GM12878 (cell line): ENCODE results near the gene ADAMTSL4. TPM values are rescaled to one million over a fixed set of nuclear protein-coding genes. Genes with fewer than 3 reads are reported as not detected.

Experiments
- ATAC-seq: fragments of 200-7000 bp; cut with Tn5 transposase; 3 replicates; pipeline ENCODE4 v1.9.1; 2020; ENCODE audit warnings: mild to moderate bottlenecking, moderate library complexity
- BruUV-seq: library from RNA; stranded (reverse); fragments of 400-500 nt; replicated peaks from 2 replicates; lab custom pipeline; 2021; lab: Mats Ljungman, UMichigan
- CTCF ChIA-PET: fragments of 300-600 bp; sonication (Branson Sonifier 250); formaldehyde crosslinking; extraction: SDS; loops from one replicate; lab custom pipeline; 2021; ENCODE audit warnings: inconsistent platforms; lab: Yijun Ruan, JAX
- POLR2A ChIA-PET: fragments of 350-600 bp; formaldehyde crosslinking; extraction: SDS; loops from one replicate; lab custom pipeline; 2021; ENCODE audit warnings: inconsistent platforms; lab: Charles Lee
- RAD21 ChIA-PET: fragments of 300-600 bp; sonication (Branson Sonifier 250); formaldehyde crosslinking; loops from one replicate; lab custom pipeline; 2023; ENCODE audit warnings: antibody characterized with exemption; ENCODE audit not compliant: unreplicated experiment; lab: Charles Lee
- SMC1A ChIA-PET: fragments of 300-600 bp; sonication (Branson Sonifier 250); formaldehyde crosslinking; loops from one replicate; lab custom pipeline; 2023; ENCODE audit not compliant: unreplicated experiment, uncharacterized antibody; lab: Charles Lee
- DNase-seq: peaks from one replicate; pipeline ENCODE4 v3.0.0-alpha.2; 2011; ENCODE audit warnings: low read depth, low spot score
- FAIRE-seq: peaks from 3 replicates; lab custom pipeline; 2011; peaks lifted over from hg19 to GRCh38; lab: Jason Lieb, UNC
- H2AFZ ChIP-seq: 2 replicates; pipeline ENCODE4 v1.6.0; 2011; ENCODE audit warnings: low read depth, low read length, control low read depth; ENCODE audit not compliant: control insufficient read depth
- H3K27ac ChIP-seq: 2 replicates; pipeline ENCODE4 v1.5.1; 2011; ENCODE audit warnings: control low read depth; ENCODE audit not compliant: control insufficient read depth, insufficient read depth
- H3K27me3 ChIP-seq, 2 experiments: replicated peaks in 1 of 2; 2 replicates each; pipeline versions ENCODE4 v1.6.0 to v1.6.1; 2011; ENCODE audit warnings: low read length in 1 of 2; ENCODE audit not compliant: control insufficient read depth in 2 of 2, insufficient read depth in 2 of 2
- H3K36me3 ChIP-seq, 2 experiments: 2 replicates each; pipeline ENCODE4 v1.5.1; 2011; ENCODE audit warnings: low read length in 1 of 2; ENCODE audit not compliant: control insufficient read depth in 2 of 2, insufficient read depth in 2 of 2
- H3K4me1 ChIP-seq: 2 replicates; pipeline ENCODE4 v1.6.1; 2011; ENCODE audit warnings: mild to moderate bottlenecking, low read length, moderate library complexity, mixed read lengths; ENCODE audit not compliant: control insufficient read depth, insufficient read depth
- H3K4me2 ChIP-seq: 2 replicates; pipeline ENCODE4 v1.6.0; 2011; ENCODE audit warnings: control low read depth; ENCODE audit not compliant: control insufficient read depth, insufficient read depth
- H3K4me3 ChIP-seq: fragments of 200-600 bp; sonication (generic); 2 replicates; pipeline ENCODE4 v1.5.1; 2016
- H3K79me2 ChIP-seq: 2 replicates; pipeline ENCODE4 v1.6.0; 2011; ENCODE audit warnings: low read length; ENCODE audit not compliant: control insufficient read depth, insufficient read depth
- H3K9ac ChIP-seq: 2 replicates; pipeline ENCODE4 v1.8.0; 2011; ENCODE audit warnings: low read length, control low read depth, mixed read lengths; ENCODE audit not compliant: control insufficient read depth, insufficient read depth
- H3K9me3 ChIP-seq: replicated peaks from 3 replicates; pipeline ENCODE4 v1.5.1; 2011; ENCODE audit warnings: mild to moderate bottlenecking, low read length; ENCODE audit not compliant: control insufficient read depth, insufficient read depth
- H4K20me1 ChIP-seq: 2 replicates; pipeline ENCODE4 v1.6.0; 2011; ENCODE audit not compliant: control insufficient read depth, insufficient read depth
- BACH1 ChIP-seq: fragments of 450-650 bp; IDR thresholded peaks from 2 replicates; pipeline ENCODE4 v1.6.1; 2017; ENCODE audit warnings: mild to moderate bottlenecking, borderline replicate concordance
- BMI1 ChIP-seq: fragments of 450-650 bp; IDR thresholded peaks from 2 replicates; pipeline ENCODE4 v1.6.1; 2016; ENCODE audit warnings: mild to moderate bottlenecking, moderate library complexity, borderline replicate concordance
- BRCA1 ChIP-seq: IDR thresholded peaks from 2 replicates; pipeline ENCODE4 v1.6.1; 2011; ENCODE audit warnings: low read depth, low read length, improper control_type of control experiment
- CBX3 ChIP-seq: fragments of 200-600 bp; sonication (generic); IDR thresholded peaks from 2 replicates; pipeline ENCODE4 v1.6.1; 2016; ENCODE audit warnings: low read depth, borderline replicate concordance
- CREM ChIP-seq: IDR thresholded peaks from 2 replicates; pipeline ENCODE4 v1.6.1; 2014; ENCODE audit warnings: antibody characterized with exemption, low read depth
- HDAC2 ChIP-seq: fragments of 200-600 bp; sonication (generic); IDR thresholded peaks from 2 replicates; pipeline ENCODE4 v1.6.1; 2017
- JUNB ChIP-seq: IDR thresholded peaks from 2 replicates; pipeline ENCODE4 v1.6.1; 2016; ENCODE audit warnings: antibody characterized with exemption, mild to moderate bottlenecking
- JUND ChIP-seq: IDR thresholded peaks from 2 replicates; pipeline ENCODE4 v1.6.1; 2012; ENCODE audit warnings: low read depth, mild to moderate bottlenecking, low read length, improper control_type of control experiment, moderate library complexity
- KDM1A ChIP-seq: fragments of 200-600 bp; sonication (generic); IDR thresholded peaks from 2 replicates; pipeline ENCODE4 v1.6.1; 2016; ENCODE audit warnings: borderline replicate concordance
- MAX ChIP-seq: IDR thresholded peaks from 2 replicates; pipeline ENCODE4 v1.6.1; 2012; ENCODE audit warnings: low read depth, low read length, improper control_type of control experiment
- MEF2B ChIP-seq: fragments of 450-650 bp; IDR thresholded peaks from 2 replicates; pipeline ENCODE4 v1.6.1; 2018; ENCODE audit warnings: mild to moderate bottlenecking, moderate library complexity; ENCODE audit not compliant: partially characterized antibody, poor library complexity, severe bottlenecking
- NBN ChIP-seq: fragments of 450-650 bp; IDR thresholded peaks from 2 replicates; pipeline ENCODE4 v1.6.1; 2016
- NFYB ChIP-seq: IDR thresholded peaks from 2 replicates; pipeline ENCODE4 v1.6.1; 2011; ENCODE audit warnings: low read depth, mild to moderate bottlenecking, low read length, improper control_type of control experiment, moderate library complexity; ENCODE audit not compliant: insufficient read depth
- NRF1 ChIP-seq: conservative IDR thresholded peaks from 2 replicates; pipeline ENCODE4 v1.6.1; 2011; ENCODE audit warnings: mild to moderate bottlenecking, low read depth, low read length, improper control_type of control experiment
- PAX8 ChIP-seq: fragments of 450-650 bp; IDR thresholded peaks from 2 replicates; pipeline ENCODE4 v1.6.1; 2017; ENCODE audit warnings: mild to moderate bottlenecking, moderate library complexity
- PBX3 ChIP-seq: IDR thresholded peaks from 2 replicates; pipeline ENCODE4 v1.6.1; 2011; ENCODE audit warnings: mild to moderate bottlenecking, low read depth, low read length, moderate library complexity; ENCODE audit not compliant: insufficient replicate concordance
- POLR2AphosphoS5 ChIP-seq: IDR thresholded peaks from 2 replicates; pipeline ENCODE4 v1.6.1; 2011; ENCODE audit warnings: mild to moderate bottlenecking, low read length, inconsistent platforms
- RAD21 ChIP-seq: IDR thresholded peaks from 2 replicates; pipeline ENCODE4 v1.6.1; 2011; ENCODE audit warnings: mild to moderate bottlenecking, low read depth, low read length, moderate library complexity; ENCODE audit not compliant: insufficient read depth
- RELA ChIP-seq: fragments of 450-650 bp; IDR thresholded peaks from 2 replicates; pipeline ENCODE4 v1.8.0; 2014; ENCODE audit warnings: borderline replicate concordance; ENCODE audit not compliant: partially characterized antibody
- SMARCA5 ChIP-seq: fragments of 450-650 bp; IDR thresholded peaks from 2 replicates; pipeline ENCODE4 v1.6.1; 2017; ENCODE audit warnings: mild to moderate bottlenecking
- TCF7 ChIP-seq: IDR thresholded peaks from 2 replicates; pipeline ENCODE4 v1.6.1; 2014; ENCODE audit warnings: antibody characterized with exemption, borderline replicate concordance
- WGBS: methylation state at CpG from one replicate; pipeline ENCODE4 v1.1.6; 2016; ENCODE audit warnings: low lambda C conversion rate; ENCODE audit not compliant: insufficient replicate concordance, insufficient coverage; ENCODE audit errors: missing lambda C conversion rate; 5-methylcytosine and 5-hydroxymethylcytosine counted together
- in situ Hi-C: fragments of 300-500 bp; cut with MboI; formaldehyde crosslinking; loops from 9 replicates; pipeline ENCODE4 v1.14.3; 2018; ENCODE audit warnings: mixed read lengths
- intact Hi-C: fragments of 100-400 bp; cut with micrococcal nuclease; formaldehyde crosslinking; loops from one replicate; pipeline ENCODE4 v1.14.2; 2022; ENCODE audit not compliant: unreplicated experiment
- polyA plus RNA-seq, 11 experiments: library from polyadenylated mRNA; depleted of rRNA in 4 of 11; unstranded in 6 of 11; stranded (reverse) in 5 of 11; fragments of >200 nt; fragmentation: Nextera tagmentation in 4 of 11; fragmentation: Illumina TruSeq in 1 of 11; extraction: Ambion mirVana in 4 of 11; extraction: Trizol in 1 of 11; gene quantifications; 1 replicate in 1 of 11; 2 replicates in 10 of 11; pipeline versions ENCODE4 v1.2.1 to v1.2.3, GENCODE V29; 2011 to 2016; ENCODE audit warnings: inconsistent platforms in 2 of 11, missing spikeins in 2 of 11, low read depth in 1 of 11
- total RNA-seq, 4 experiments: library from RNA; depleted of rRNA in 3 of 4; stranded (reverse); fragments of >200 nt in 3 of 4; fragmentation: Illumina TruSeq in 1 of 4; extraction: Trizol in 1 of 4; gene quantifications; 2 replicates each; pipeline versions ENCODE4 v1.2.1 to v1.2.3, GENCODE V29; 2013 to 2021

Gene ADAMTSL4
- total and polyA plus RNA-seq, 10 of the 15 experiments (the other 5 are each of a cell fraction or from before 2014, with no cell fraction given) = 0.04 to 0.15 (median 0.05) TPM; not detected in 5

GRCh38 chr1:150560576-150561253, 11.5 kb downstream of the ADAMTSL4 start (continued):
- TF ChIP-seq BACH1 (no peak), HDAC2 (no peak), KDM1A (no peak), NBN (peak; percentile 15; the same call in 1 of the 2 replicates)

- Histone ChIP-seq H3K4me1 (peaks cover 36% of the 10 kb centered on the region), H3K36me3 (no peaks in the 10 kb centered on the region), H3K9me3 (no peaks in the 10 kb centered on the region), H2AFZ (peak overlapping the region; percentile 66), H3K27me3 (no peaks in the 10 kb centered on the region), H3K79me2 (peaks cover 37% of the 10 kb centered on the region), H3K9ac (peak overlapping the region; percentile 98), H3K4me3 (peak overlapping the region; percentile 80), H3K4me2 (peak overlapping the region; percentile 97), H4K20me1 (no peaks in the 10 kb centered on the region), H3K27ac (peak overlapping the region; percentile 98)
- RAD21 ChIA-PET = interaction anchor here (0.5 to 12.1 kb wide), 27 partner anchors 15 to 496 kb away, joined by 3 to 387 read pairs (median 5); partner anchors contain the start of genes CTSS, ENSA, FALEC and GOLPH3L
- DNase-seq = no peak
- SMC1A ChIA-PET = interaction anchor here (0.8 to 12.5 kb wide), 18 partner anchors 13 to 386 kb away, joined by 3 to 388 read pairs (median 4); partner anchors contain the start of genes CTSS, ENSA, GOLPH3L and MCL1
- CTCF ChIA-PET = interaction anchor here (0.6 to 13.7 kb wide), 59 partner anchors 11 to 445 kb away, joined by 3 to 390 read pairs (median 6); partner anchors contain the start of genes ANXA9, ARNT, CA14 and CTSS
- BruUV-seq = TSS peak; percentile 71
- WGBS = 2% methylated on average over 32 of the region's 32 CpGs
- ATAC-seq = peak; percentile 32
- POLR2A ChIA-PET = interaction anchor here (0.6 to 11.4 kb wide), 14 partner anchors 9 to 388 kb away, joined by 3 to 324 read pairs (median 6); partner anchors contain the start of genes ENSA, GOLPH3L and MCL1
- intact Hi-C loops (loop anchor here (1.0 to 5.0 kb wide), 6 partner anchors 60 to 416 kb away; partner anchors contain the start of genes CTSS, GOLPH3L and SETDB1), in situ Hi-C loops (no loop called here)
- peak; percentile 38 for FAIRE-seq
- TF ChIP-seq NFYB (no peak), BRCA1 (no peak), SMARCA5 (0 out of 2 replicates have a peak, but pooled peaks have one; percentile 5), MEF2B (no peak), RAD21 (peak; percentile 34; the same call in 1 of the 2 replicates), CBX3 (no peak), MAX (peak; percentile 55; the same call in 1 of the 2 replicates), PBX3 (no peak), NBN (peak; percentile 41; the same call in 1 of the 2 replicates), NRF1 (no peak), PAX8 (no peak), POLR2AphosphoS5 (0 out of 2 replicates have a peak, but pooled peaks have one; percentile 33), RELA (no peak), JUNB (no peak), TCF7 (no peak), CREM (peak; percentile 17; the same call in 1 of the 2 replicates), BMI1 (no peak), JUND (no peak)
Measured at GRCh38 chr1:150561254-150561973, 12.2 kb downstream of the ADAMTSL4 start.
